Gastrocnemius medialis (tissue), 4 donors: Measurements from ENCODE around the gene MED10. TPM values are rescaled to one million over a fixed set of nuclear protein-coding genes. Genes with fewer than 3 reads are reported as not detected.

Source experiments
- ATAC-seq, 2 donors: fragments of 150-250 bp; one replicate each; pipeline ENCODE4 v1.9.1; 2016
- DNase-seq, 2 donors: peaks; one replicate each; pipeline ENCODE4 v3.0.0-alpha.2; 2019
- H3K27ac ChIP-seq, 4 donors: fragments of 200-600 bp; sonication (generic); 1 replicate in 1 of 4; 2 replicates in 3 of 4; pipeline ENCODE4 v1.5.1; 2016 to 2018; ENCODE audit warnings: mild to moderate bottlenecking in 2 of 4, moderate library complexity in 1 of 4
- H3K27me3 ChIP-seq, 3 donors: fragments of 200-600 bp; sonication (generic) in 2 of 3; 1 replicate in 1 of 3; 2 replicates in 2 of 3; pipeline versions ENCODE4 v1.5.1 to v1.6.0; 2016 to 2019; ENCODE audit warnings: mild to moderate bottlenecking in 1 of 3, moderate library complexity in 1 of 3
- H3K36me3 ChIP-seq, 2 donors: fragments of 200-600 bp; sonication (generic) in 1 of 2; one replicate each; pipeline ENCODE4 v1.5.1; 2017 to 2018
- H3K4me1 ChIP-seq, 2 donors: fragments of 200-600 bp; sonication (generic) in 1 of 2; one replicate each; pipeline ENCODE4 v1.5.1; 2016 to 2017; ENCODE audit warnings: mild to moderate bottlenecking in 2 of 2
- H3K4me3 ChIP-seq, 4 donors: fragments of 200-600 bp; sonication (generic) in 3 of 4; 1 replicate in 1 of 4; 2 replicates in 3 of 4; pipeline ENCODE4 v1.5.1; 2016 to 2019; ENCODE audit warnings: mild to moderate bottlenecking in 2 of 4
- H3K9me3 ChIP-seq, 3 donors: fragments of 200-600 bp; sonication (generic) in 2 of 3; 1 replicate in 1 of 3; 2 replicates in 2 of 3; pipeline ENCODE4 v1.5.1; 2016 to 2019
- CTCF ChIP-seq, 5 experiments: fragments of 450-650 bp in 3 of 5; fragments of 200-600 bp in 2 of 5; sonication (generic) in 2 of 5; IDR thresholded peaks in 4 of 5; conservative IDR thresholded peaks in 1 of 5; 1 replicate in 4 of 5; 2 replicates in 1 of 5; pipeline ENCODE4 v1.5.1; 2016 to 2019; ENCODE audit warnings: antibody characterized with exemption in 5 of 5, mild to moderate bottlenecking in 3 of 5, moderate library complexity in 3 of 5
- POLR2A ChIP-seq, 2 donors: fragments of 450-650 bp; IDR thresholded peaks; one replicate each; pipeline ENCODE4 v1.6.1; 2017; ENCODE audit warnings: antibody characterized with exemption in 2 of 2, mild to moderate bottlenecking in 2 of 2, moderate library complexity in 2 of 2
- in situ Hi-C, 4 donors: fragments of 200-750 bp; cut with MboI; loops; one replicate each; pipeline versions ENCODE4 v1.15.0 to v1.8.0; 2017; ENCODE audit warnings: low sequenced_read_pairs in 4 of 4
- intact Hi-C: fragments of 100-400 bp; cut with DNase I; formaldehyde crosslinking; loops from one replicate; pipeline ENCODE4 v1.15.1; 2023; ENCODE audit warnings: low total_unique reads
- total RNA-seq, 4 donors: library from RNA; depleted of rRNA; stranded (reverse); fragments of >200 nt; gene quantifications; one replicate each; pipeline versions ENCODE4 v1.1.0 to v1.2.3, GENCODE V29; 2016

The MED10 gene
- total RNA-seq, 4 donors from 2014 or later: 15.9 to 37.5 (median 32.2) TPM

GRCh38 chr5:6340100-6340499 is 38.2 kb downstream of the MED10 start:
- Histone ChIP-seq H3K36me3 (no peaks in the 10 kb centered on the region), H3K4me1 (no peaks in the 10 kb centered on the region), H3K27ac (no peak overlapping the region), H3K27me3 (no peaks in the 10 kb centered on the region), H3K4me3 (no peak overlapping the region), H3K9me3 (no peaks in the 10 kb centered on the region)
- no peak for DNase-seq
- intact Hi-C loops: no loop called here
- no peak for ATAC-seq
- in situ Hi-C loops: no loop called here
- TF ChIP-seq CTCF (IDR thresholded peaks at IDR 0.05 in 4 of 5, conservative IDR thresholded peaks at IDR 0.05 in 1 of 5): no peak
- TF ChIP-seq POLR2A (IDR thresholded peaks at IDR 0.05): no peak

DNA sequence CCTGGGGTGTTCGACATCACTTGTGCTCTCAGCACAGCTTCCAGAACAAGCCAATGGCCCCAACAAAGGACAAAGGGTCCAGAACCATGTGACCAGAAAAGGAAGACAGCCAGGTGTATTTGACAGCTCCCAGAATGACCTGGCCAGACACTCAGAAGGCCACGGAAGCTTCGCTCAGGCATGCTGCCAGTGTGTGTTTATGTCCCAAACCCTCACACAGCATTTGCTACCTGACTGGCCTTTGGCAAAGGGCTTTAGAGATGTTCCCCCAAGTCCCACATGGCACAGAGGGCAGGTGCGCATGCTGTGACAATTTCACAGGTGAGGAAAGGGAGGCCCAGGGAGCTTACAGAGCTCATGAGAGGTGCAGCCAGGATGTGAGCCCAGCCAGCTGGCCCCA is 39.5 kb downstream of the MED10 start:
- H3K4me1 ChIP-seq: no peaks in the 10 kb centered on the region
- in situ Hi-C loops (no loop called here), intact Hi-C loops (no loop called here)
- no peak overlapping the region for H3K4me3 ChIP-seq
- H3K36me3 ChIP-seq: no peaks in the 10 kb centered on the region
- H3K27me3 ChIP-seq: no peaks in the 10 kb centered on the region
- DNase-seq (no peak), ATAC-seq (no peak)
- no peak overlapping the region for H3K27ac ChIP-seq
- H3K9me3 ChIP-seq: no peaks in the 10 kb centered on the region
- TF ChIP-seq CTCF (IDR thresholded peaks at IDR 0.05 in 4 of 5, conservative IDR thresholded peaks at IDR 0.05 in 1 of 5) (no peak), POLR2A (IDR thresholded peaks at IDR 0.05) (no peak)

DNA sequence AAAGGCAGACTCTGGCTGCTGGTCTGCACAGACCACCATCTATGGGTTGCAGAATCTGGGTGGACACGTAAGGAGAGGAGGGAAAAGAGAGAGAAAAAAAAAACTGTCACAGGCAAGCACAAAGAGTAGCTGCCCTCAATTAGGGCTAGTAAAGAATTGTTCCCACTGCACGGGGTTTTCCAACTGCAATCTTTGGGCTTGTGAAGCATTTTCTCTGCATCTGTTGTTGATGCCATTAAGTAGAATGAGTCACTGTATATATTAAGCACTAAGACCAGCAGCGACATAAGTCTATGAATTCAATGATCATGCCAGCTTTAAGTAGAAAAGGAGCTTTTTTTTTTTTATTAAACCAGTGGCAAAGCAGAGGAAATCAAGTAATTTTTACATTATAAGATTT is 40.2 kb downstream of the MED10 start:
- no peak for ATAC-seq
- Histone ChIP-seq H3K4me1 (no peaks in the 10 kb centered on the region), H3K27me3 (no peaks in the 10 kb centered on the region), H3K9me3 (no peaks in the 10 kb centered on the region), H3K4me3 (no peak overlapping the region), H3K36me3 (no peaks in the 10 kb centered on the region), H3K27ac (no peak overlapping the region)
- intact Hi-C loops (no loop called here), in situ Hi-C loops (no loop called here)
- no peak for TF ChIP-seq POLR2A (IDR thresholded peaks at IDR 0.05)
- TF ChIP-seq CTCF (IDR thresholded peaks at IDR 0.05 in 4 of 5, conservative IDR thresholded peaks at IDR 0.05 in 1 of 5): no peak
- no peak for DNase-seq

- no peaks in the 10 kb centered on the region for H3K36me3 ChIP-seq
- no peaks in the 10 kb centered on the region for H3K9me3 ChIP-seq
- no peak overlapping the region for H3K4me3 ChIP-seq
- H3K4me1 ChIP-seq: no peaks in the 10 kb centered on the region
- no peaks in the 10 kb centered on the region for H3K27me3 ChIP-seq
- no peak for ATAC-seq
- intact Hi-C loops: no loop called here
- H3K27ac ChIP-seq: no peak overlapping the region
- in situ Hi-C loops: no loop called here
- no peak for DNase-seq
- no peak for TF ChIP-seq POLR2A (IDR thresholded peaks at IDR 0.05)
- TF ChIP-seq CTCF (IDR thresholded peaks at IDR 0.05 in 4 of 5, conservative IDR thresholded peaks at IDR 0.05 in 1 of 5): no peak
These were observed 45.0 kb downstream of the MED10 start for GRCh38 chr5:6333182-6333905.

- H3K9me3 ChIP-seq: no peaks in the 10 kb centered on the region
- no peaks in the 10 kb centered on the region for H3K27me3 ChIP-seq
- H3K4me3 ChIP-seq: no peak overlapping the region
- in situ Hi-C loops (no loop called here), intact Hi-C loops (no loop called here)
- DNase-seq (no peak), ATAC-seq (no peak)
- no peaks in the 10 kb centered on the region for H3K36me3 ChIP-seq
- TF ChIP-seq CTCF (IDR thresholded peaks at IDR 0.05 in 4 of 5, conservative IDR thresholded peaks at IDR 0.05 in 1 of 5): no peak
- no peak for TF ChIP-seq POLR2A (IDR thresholded peaks at IDR 0.05)
- no peaks in the 10 kb centered on the region for H3K4me1 ChIP-seq
- no peak overlapping the region for H3K27ac ChIP-seq
These were observed 50.2 kb downstream of the MED10 start for GRCh38 chr5:6328173-6328572.
